Measurements from ENCODE around the gene PELI2.
"Not testable (repeated sequence)": the region's sequence is repeated elsewhere in the genome, so short reads cannot be mapped to it uniquely, and the experiment has no call there.

PELI2 gene

DNA sequence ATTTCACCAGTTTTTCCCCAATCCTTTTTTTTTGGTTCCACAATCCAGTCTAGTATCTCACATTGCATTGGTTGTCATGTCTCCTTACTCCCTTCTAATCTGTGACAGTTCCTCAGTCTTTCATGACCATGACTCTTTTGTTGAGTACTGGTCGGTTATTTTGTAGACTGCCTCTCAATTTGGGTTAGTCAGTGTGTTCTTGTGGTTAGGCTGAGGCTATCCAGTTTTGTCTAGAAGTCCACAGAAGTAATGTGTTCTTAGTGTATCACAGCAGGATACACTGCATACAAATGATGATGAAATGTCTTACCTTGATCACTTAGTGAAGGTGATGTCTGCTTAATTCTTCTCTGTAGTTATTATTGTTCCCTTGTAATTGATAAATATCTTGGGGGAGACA, 24.8 kb downstream of the PELI2 start:
- DNase-seq (ENCODE audit: low read depth in 1 of 2, low spot score in 1 of 2), result no peak

- no peak for DNase-seq (ENCODE audit: low read depth in 1 of 2, low spot score in 1 of 2)
Observed at GRCh38 chr14:56144176-56144575, 26.0 kb downstream of the PELI2 start.

DNA sequence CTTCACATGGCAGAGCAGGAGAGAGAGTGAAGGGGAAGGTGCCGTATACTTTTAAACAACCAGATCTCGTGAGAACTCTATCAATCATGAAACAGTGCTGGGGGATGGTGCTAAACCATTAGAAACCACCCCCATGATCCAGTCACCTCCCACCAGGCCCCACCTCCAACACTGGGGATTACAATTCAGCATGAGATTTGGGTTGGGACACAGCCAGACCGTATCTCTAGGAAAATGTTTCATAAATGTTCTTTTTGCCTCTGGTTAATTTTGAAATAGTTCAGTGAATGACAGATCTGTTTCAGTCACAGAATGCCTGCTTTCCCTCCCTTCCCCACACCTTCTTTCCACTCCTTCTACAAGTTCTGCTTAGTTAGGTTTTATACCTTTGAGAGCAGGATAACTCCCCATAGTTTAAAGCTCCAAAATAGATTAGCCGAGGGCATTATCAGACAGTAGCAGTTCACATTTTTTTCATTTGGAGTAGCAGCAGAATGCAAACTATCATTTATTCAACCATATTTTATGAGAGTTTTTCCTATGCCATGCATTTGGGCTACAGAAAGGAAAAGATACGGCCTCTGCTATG, 27.1 kb downstream of the PELI2 start:
- no peak for DNase-seq (ENCODE audit: low read depth in 1 of 2, low spot score in 1 of 2)

DNA sequence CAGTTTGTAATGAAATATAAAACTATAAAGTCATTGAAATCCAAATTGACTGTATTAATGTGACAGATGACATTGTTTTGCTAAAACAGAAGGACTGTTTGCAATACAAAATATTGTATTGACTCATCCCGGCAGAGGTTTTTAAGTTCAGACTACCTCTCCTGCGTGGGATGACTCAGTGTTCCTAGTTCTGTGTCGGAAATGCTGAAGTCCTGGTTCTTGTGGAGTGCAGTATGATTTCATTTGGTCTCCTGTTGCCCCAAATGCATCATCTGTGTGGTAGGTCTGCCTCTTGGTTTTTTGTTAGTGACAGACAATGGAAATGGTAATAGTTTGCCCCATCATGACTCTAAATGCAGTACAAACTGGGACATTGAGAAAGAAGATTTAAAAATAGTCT, 27.8 kb downstream of the PELI2 start:
- no peak for DNase-seq (ENCODE audit: low read depth in 1 of 2, low spot score in 1 of 2)

GRCh38 chr14:56147449-56147848, 29.2 kb downstream of the PELI2 start:
- DNase-seq (ENCODE audit: low read depth in 1 of 2, low spot score in 1 of 2), result no peak

GRCh38 chr14:56147986-56148901, 30.0 kb downstream of the PELI2 start:
- DNase-seq (ENCODE audit: low read depth in 1 of 2, low spot score in 1 of 2), result no peak

DNA sequence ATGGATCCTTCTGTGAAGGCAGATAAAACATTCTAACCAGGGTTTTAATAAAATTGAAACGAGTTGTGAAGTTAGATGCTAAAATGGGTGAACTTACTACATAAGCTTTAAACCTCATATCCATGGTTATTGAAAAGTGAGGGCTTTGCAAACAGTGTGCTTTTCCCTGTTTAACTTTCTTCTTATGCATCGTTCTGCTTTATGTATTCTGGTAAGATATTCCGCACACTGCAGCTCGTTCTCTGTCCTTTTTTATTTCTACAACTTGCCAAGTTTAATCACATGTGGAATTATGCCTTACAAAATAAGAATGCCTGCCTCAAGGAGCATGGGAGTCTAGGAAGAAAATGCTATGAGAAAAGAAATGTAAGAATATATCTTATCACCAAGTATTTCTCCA, 30.9 kb downstream of the PELI2 start:
- no peak for DNase-seq (ENCODE audit: low read depth in 1 of 2, low spot score in 1 of 2)

- no peak for DNase-seq (ENCODE audit: low read depth in 1 of 2, low spot score in 1 of 2)
Observed at GRCh38 chr14:56149995-56150394, 31.8 kb downstream of the PELI2 start.

- DNase-seq (ENCODE audit: low read depth in 1 of 2, low spot score in 1 of 2), result no peak
Observed at GRCh38 chr14:56150645-56151345, 32.6 kb downstream of the PELI2 start.

GRCh38 chr14:56152221-56152620, 34.0 kb downstream of the PELI2 start:
- no peak for DNase-seq (ENCODE audit: low read depth in 1 of 2, low spot score in 1 of 2)

DNA sequence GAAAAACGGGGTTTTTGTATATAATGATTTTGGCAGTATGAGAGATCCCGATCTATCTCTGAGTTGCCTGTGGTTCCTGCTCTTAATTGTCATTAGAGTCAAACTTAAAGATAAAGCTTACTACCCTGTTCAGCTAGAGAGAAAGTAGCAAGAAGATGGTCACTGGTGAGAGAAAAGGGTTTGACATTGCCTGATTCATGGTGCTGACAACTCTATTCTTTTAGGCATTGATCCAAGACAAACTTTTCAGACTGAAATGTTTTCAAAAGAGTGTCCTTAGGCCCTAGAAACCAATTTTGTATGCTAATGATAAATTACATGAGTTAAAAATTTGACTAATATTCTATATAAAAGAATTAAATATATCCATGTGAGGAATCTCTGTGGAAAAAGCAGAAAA, 35.1 kb downstream of the PELI2 start:
- DNase-seq (ENCODE audit: low read depth in 1 of 2, low spot score in 1 of 2), result no peak

DNA sequence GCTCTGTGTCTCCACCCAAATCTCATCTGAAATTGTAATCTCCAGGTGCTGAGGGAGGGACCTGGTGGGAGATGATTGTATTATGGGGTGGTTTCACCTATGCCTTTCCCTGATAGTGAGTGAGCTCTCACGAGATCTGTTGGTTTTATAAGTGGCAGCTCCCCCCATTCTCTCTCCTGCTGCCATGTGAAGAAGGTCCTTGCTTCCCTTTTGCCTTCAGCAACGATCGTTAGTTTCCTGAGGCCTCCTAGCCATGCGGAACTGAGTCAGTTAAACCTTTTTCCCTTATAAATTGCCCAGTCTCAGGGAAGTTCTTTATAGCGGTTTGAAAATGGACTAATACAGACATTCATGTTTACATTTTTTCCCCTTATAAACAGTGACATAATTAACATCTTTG, 36.1 kb downstream of the PELI2 start:
- DNase-seq (ENCODE audit: low read depth in 1 of 2, low spot score in 1 of 2), result no peak

GRCh38 chr14:56156096-56156495, 37.9 kb downstream of the PELI2 start:
- DNase-seq (ENCODE audit: low read depth in 1 of 2, low spot score in 1 of 2), result no peak

DNA sequence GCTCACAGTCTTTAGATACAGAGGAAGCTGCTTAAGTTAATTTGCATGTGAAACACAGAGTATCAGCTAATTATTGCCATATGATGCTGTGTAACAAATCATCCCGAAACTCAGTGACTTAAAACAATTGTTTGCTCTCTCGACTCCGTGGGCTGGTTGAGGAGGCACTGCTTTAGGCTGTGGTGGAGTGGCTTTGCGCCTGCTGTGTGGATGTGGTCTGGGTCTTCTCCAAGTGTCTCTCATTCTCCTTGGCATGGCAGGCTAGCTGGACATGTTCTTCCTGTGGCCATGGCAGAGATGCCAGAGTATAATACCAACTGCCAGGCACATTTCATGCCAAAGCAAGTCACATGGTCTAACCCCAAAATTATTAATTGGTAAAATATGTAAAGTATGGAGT, 40.9 kb downstream of the PELI2 start:
- DNase-seq (ENCODE audit: low read depth in 1 of 2, low spot score in 1 of 2), result no peak

DNA sequence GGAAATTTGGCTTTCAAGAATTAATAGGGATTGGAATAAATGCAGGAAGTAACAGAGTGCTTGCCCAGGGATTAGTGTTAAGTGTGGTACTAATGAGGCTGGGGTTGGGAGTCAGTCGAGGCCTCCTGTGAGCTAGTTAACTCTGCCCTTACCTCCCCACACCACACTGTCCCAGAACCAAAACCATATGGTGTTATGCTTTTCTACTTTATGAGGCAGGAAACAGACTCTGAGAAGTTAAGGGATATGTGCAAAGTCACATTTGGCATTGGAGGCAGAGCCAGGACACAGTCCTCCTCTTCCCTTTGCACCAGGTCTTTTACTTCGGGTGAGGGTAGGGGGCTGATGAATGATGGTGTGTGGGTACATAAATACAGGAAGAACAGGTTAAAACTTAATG, 41.9 kb downstream of the PELI2 start:
- DNase-seq (ENCODE audit: low read depth in 1 of 2, low spot score in 1 of 2), result no peak

DNA sequence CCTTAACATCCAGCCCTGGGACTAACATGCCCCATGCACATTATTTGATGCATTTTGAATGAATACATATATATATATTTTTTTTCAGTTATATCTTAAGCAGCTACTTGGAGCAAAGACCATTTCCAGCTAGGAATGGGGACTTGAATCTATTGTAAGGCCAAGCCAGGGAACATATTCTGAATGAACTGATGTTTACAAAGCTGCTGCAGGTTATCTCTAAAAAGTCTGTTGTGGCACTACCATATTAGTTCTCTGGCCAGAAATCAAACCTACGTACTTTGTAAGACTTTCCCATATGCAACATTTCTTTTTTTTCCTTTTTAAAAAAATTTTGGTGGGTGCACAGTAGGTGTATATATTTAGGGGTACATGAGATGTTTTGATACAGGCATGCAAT, 43.4 kb downstream of the PELI2 start:
- DNase-seq (ENCODE audit: low read depth in 1 of 2, low spot score in 1 of 2), result no peak

- no peak for DNase-seq (ENCODE audit: low read depth in 1 of 2, low spot score in 1 of 2)
Observed at GRCh38 chr14:56162476-56162875, 44.3 kb downstream of the PELI2 start.

- not testable (repeated sequence) for DNase-seq (ENCODE audit: low read depth in 1 of 2, low spot score in 1 of 2)
Observed at GRCh38 chr14:56166579-56166978, 48.4 kb downstream of the PELI2 start.

- DNase-seq (ENCODE audit: low read depth in 1 of 2, low spot score in 1 of 2), result no peak
Observed at GRCh38 chr14:56168007-56168616, 49.9 kb downstream of the PELI2 start.

GRCh38 chr14:56170028-56170427, 51.8 kb downstream of the PELI2 start:
- no peak for DNase-seq (ENCODE audit: low read depth in 1 of 2, low spot score in 1 of 2)

GRCh38 chr14:56170877-56171422, 52.7 kb downstream of the PELI2 start:
- no peak for DNase-seq (ENCODE audit: low read depth in 1 of 2, low spot score in 1 of 2)
